GM21529 (cell line): ENCODE measurements around the gene CIB1.

Source experiments
- ATAC-seq: cut with Tn5 transposase; IDR thresholded peaks from one replicate; pipeline ENCODE4 v1.9.1; 2021; ENCODE audit not compliant: unreplicated experiment

CIB1 gene

GRCh38 chr15:90219421-90220141 is 14.2 kb downstream of the CIB1 start:
- peak; percentile 48 for ATAC-seq

- ATAC-seq: no peak
Measured at GRCh38 chr15:90217671-90218394, 15.9 kb downstream of the CIB1 start.

GRCh38 chr15:90214553-90215196 is 19.1 kb downstream of the CIB1 start:
- ATAC-seq: no peak

- ATAC-seq: no peak
Measured at GRCh38 chr15:90213818-90214204, 19.9 kb downstream of the CIB1 start.

- ATAC-seq: no peak
Measured at GRCh38 chr15:90213122-90213817, 20.5 kb downstream of the CIB1 start.

GRCh38 chr15:90212221-90213098 is 21.3 kb downstream of the CIB1 start:
- ATAC-seq: no peak

GRCh38 chr15:90211440-90212143 is 22.1 kb downstream of the CIB1 start:
- ATAC-seq: no peak

GRCh38 chr15:90211009-90211408 is 22.7 kb downstream of the CIB1 start:
- no peak for ATAC-seq

GRCh38 chr15:90210593-90210992 is 23.1 kb downstream of the CIB1 start:
- ATAC-seq: no peak

- ATAC-seq: peak; percentile 72
Measured at GRCh38 chr15:90209591-90209990, 24.1 kb downstream of the CIB1 start.

- no peak for ATAC-seq
Measured at GRCh38 chr15:90208356-90208755, 25.4 kb downstream of the CIB1 start.

GRCh38 chr15:90207252-90207651 is 26.5 kb downstream of the CIB1 start:
- no peak for ATAC-seq

- ATAC-seq: no peak
Measured at GRCh38 chr15:90205886-90206285, 27.9 kb downstream of the CIB1 start.

GRCh38 chr15:90205050-90205848 is 28.5 kb downstream of the CIB1 start:
- no peak for ATAC-seq

- ATAC-seq: no peak
Measured at GRCh38 chr15:90203922-90204321, 29.8 kb downstream of the CIB1 start.

- ATAC-seq: no peak
Measured at GRCh38 chr15:90203473-90203872, 30.3 kb downstream of the CIB1 start.

GRCh38 chr15:90202929-90203328 is 30.8 kb downstream of the CIB1 start:
- no peak for ATAC-seq

- ATAC-seq: no peak
Measured at GRCh38 chr15:90201944-90202375, 31.8 kb downstream of the CIB1 start.
